Peyer's patch (tissue), 4 donors: ENCODE results near the gene OPRL1. TPM values are rescaled to one million over a fixed set of nuclear protein-coding genes. Genes with fewer than 3 reads are reported as not detected.

Experiments
- DNase-seq, 3 donors: peaks; one replicate each; pipeline ENCODE4 v3.0.0-alpha.2; 2017 to 2019
- H3K27ac ChIP-seq, 4 donors: fragments of 200-600 bp; sonication (generic); one replicate each; pipeline ENCODE4 v1.5.1; 2016 to 2019
- H3K27me3 ChIP-seq, 2 donors: fragments of 200-600 bp; sonication (generic); one replicate each; pipeline ENCODE4 v1.5.1; 2019
- H3K36me3 ChIP-seq, 3 donors: fragments of 200-600 bp; sonication (generic); one replicate each; pipeline ENCODE4 v1.5.1; 2016 to 2019
- H3K4me1 ChIP-seq, 4 donors: fragments of 200-600 bp; sonication (generic); one replicate each; pipeline ENCODE4 v1.5.1; 2016 to 2019
- H3K4me3 ChIP-seq, 4 donors: fragments of 200-600 bp; sonication (generic); 1 replicate in 3 of 4; 2 replicates in 1 of 4; pipeline ENCODE4 v1.5.1; 2016 to 2019; ENCODE audit warnings: mild to moderate bottlenecking in 1 of 4
- H3K9me3 ChIP-seq, 4 donors: fragments of 200-600 bp; sonication (generic); one replicate each; pipeline ENCODE4 v1.5.1; 2016 to 2019; ENCODE audit warnings: mild to moderate bottlenecking in 1 of 4
- CTCF ChIP-seq, 6 experiments: fragments of 450-650 bp in 4 of 6; fragments of 200-600 bp in 2 of 6; sonication (generic) in 1 of 6; IDR thresholded peaks; one replicate each; pipeline ENCODE4 v1.5.1; 2017 to 2019; ENCODE audit warnings: antibody characterized with exemption in 6 of 6, mild to moderate bottlenecking in 3 of 6, moderate library complexity in 1 of 6
- POLR2A ChIP-seq, 2 donors: fragments of 450-650 bp; IDR thresholded peaks; one replicate each; pipeline ENCODE4 v1.5.1; 2017; ENCODE audit warnings: antibody characterized with exemption in 2 of 2, mild to moderate bottlenecking in 2 of 2, moderate library complexity in 2 of 2
- total RNA-seq, 4 donors: library from RNA; depleted of rRNA; stranded (reverse); fragments of >200 nt; gene quantifications; one replicate each; pipeline ENCODE4 v1.1.0, GENCODE V29; 2016

The OPRL1 gene
- total RNA-seq, 4 donors from 2014 or later, result 0.27 TPM; not detected in 3

DNA sequence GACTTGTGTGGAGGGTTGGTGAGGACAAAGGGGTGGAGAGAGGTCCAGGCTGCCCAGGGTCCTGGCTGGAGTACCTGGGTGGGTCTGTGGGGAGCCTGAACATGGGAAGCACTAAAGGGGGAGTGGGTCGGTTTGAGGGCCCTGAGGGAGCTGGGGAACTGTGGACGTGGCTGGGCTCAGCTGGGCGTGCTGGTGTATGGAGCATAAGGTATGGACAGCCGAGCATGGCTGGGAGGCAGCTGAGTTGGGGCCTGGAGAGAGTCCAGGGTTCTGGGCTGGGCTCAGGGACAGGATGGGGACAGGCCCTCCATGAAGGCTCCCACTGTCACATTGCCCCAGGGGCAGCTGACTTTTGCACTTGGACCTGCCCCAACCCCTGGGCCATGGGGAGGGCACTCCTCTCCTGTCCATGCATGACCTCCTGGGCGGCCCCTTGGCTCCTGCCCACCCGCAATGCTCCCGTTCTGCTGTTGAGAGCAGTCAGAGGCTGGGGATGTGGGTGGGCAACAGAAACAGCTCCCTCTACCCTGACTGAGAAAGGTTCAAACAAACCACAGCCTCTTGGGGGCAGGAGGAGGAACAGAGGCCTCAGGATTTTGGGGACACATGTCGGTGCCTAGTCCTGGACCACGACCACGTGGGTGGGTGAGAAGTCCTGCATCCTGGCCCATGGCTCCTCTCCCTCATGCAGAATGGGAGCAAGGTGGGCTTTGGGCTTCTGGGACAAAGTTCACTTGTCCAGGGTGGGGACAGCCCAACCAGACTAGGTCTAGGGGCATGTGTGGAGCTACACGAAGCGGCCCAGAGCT, 39.4 kb upstream of the OPRL1 start:
- H3K4me1 ChIP-seq, result peaks cover 0 to 48% (median 27%) of the 10 kb centered on the region in 4 donors
- no peak overlapping the region for H3K4me3 ChIP-seq
- peaks cover 0 to 44% of the 10 kb centered on the region in 2 donors for H3K27me3 ChIP-seq
- TF ChIP-seq CTCF (IDR thresholded peaks at IDR 0.05) (no peak), POLR2A (IDR thresholded peaks at IDR 0.05) (no peak)
- H3K27ac ChIP-seq, result peak overlapping the region in 1 of 4 donors; percentile 15
- peaks cover 0 to 3% (median 0%) of the 10 kb centered on the region in 3 donors for H3K36me3 ChIP-seq
- no peak for DNase-seq
- H3K9me3 ChIP-seq, result no peaks in the 10 kb centered on the region

DNA sequence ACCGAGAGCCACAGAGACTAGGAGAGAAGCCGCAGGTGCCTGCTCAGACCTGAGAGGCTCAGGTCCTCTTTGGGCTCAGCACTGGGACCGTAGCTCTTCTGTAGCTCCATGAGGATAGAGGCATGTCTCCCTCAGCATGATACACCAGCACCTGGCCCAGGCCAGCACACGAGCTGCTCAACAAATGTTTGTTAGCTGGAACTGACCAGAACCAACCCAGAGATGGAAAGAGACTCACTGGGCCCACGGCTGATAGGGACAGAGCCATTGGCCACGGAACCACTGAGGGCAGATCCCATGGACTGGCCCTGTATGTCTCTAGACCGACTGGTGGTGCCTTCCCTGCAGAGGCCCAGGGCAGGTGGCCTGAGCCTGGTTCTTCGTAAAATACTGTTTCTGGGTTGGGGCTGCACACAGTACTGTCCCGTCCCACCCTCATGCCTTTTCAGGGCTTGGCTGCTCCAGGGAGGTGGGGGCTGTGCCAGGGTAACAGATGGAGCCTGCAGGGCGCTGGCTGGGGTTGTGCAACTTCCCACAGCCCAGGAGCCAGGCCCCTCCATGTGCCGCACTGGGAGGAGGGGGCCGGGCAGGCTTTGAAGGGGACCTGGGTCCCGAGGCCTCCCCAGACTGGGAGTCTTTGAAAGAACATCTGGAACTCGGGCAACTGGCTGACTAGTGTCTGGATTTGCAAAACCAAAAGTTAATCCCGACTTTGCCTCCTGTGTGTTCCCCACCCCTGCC, 38.7 kb upstream of the OPRL1 start:
- Histone ChIP-seq H3K36me3 (no peaks in the 10 kb centered on the region), H3K4me1 (peaks cover 0 to 47% (median 27%) of the 10 kb centered on the region in 4 donors), H3K27me3 (peaks cover 0 to 40% of the 10 kb centered on the region in 2 donors), H3K9me3 (no peaks in the 10 kb centered on the region), H3K4me3 (peak overlapping the region in 2 of 4 donors; percentile 47 to 68), H3K27ac (peak overlapping the region in 3 of 4 donors; percentile 40 to 74 (median 42))
- TF ChIP-seq POLR2A (IDR thresholded peaks at IDR 0.05) (no peak), CTCF (IDR thresholded peaks at IDR 0.05) (no peak)
- no peak for DNase-seq

DNA sequence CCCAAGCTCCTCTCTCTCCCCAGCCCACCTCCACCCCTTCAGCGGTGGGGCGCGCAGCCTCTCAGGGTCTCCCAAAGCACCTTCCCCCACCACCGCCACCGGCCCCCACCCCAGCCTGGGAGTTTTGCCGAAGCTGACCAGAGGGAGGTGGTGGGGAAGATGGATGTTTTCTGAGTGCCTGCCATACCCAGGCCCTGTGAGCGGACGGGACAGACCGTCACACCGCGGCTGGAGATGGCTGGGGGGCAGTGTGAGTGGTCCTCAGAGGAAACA, 38.2 kb upstream of the OPRL1 start:
- peak overlapping the region in 3 of 4 donors; percentile 40 to 74 (median 42) for H3K27ac ChIP-seq
- peak overlapping the region; percentile 37 to 68 (median 43) for H3K4me3 ChIP-seq
- H3K4me1 ChIP-seq, result peaks cover 0 to 42% (median 27%) of the 10 kb centered on the region in 4 donors
- TF ChIP-seq CTCF (IDR thresholded peaks at IDR 0.05), result no peak
- no peak for TF ChIP-seq POLR2A (IDR thresholded peaks at IDR 0.05)
- no peak for DNase-seq
- H3K36me3 ChIP-seq, result no peaks in the 10 kb centered on the region
- H3K9me3 ChIP-seq, result no peaks in the 10 kb centered on the region
- peaks cover 0 to 35% of the 10 kb centered on the region in 2 donors for H3K27me3 ChIP-seq

DNA sequence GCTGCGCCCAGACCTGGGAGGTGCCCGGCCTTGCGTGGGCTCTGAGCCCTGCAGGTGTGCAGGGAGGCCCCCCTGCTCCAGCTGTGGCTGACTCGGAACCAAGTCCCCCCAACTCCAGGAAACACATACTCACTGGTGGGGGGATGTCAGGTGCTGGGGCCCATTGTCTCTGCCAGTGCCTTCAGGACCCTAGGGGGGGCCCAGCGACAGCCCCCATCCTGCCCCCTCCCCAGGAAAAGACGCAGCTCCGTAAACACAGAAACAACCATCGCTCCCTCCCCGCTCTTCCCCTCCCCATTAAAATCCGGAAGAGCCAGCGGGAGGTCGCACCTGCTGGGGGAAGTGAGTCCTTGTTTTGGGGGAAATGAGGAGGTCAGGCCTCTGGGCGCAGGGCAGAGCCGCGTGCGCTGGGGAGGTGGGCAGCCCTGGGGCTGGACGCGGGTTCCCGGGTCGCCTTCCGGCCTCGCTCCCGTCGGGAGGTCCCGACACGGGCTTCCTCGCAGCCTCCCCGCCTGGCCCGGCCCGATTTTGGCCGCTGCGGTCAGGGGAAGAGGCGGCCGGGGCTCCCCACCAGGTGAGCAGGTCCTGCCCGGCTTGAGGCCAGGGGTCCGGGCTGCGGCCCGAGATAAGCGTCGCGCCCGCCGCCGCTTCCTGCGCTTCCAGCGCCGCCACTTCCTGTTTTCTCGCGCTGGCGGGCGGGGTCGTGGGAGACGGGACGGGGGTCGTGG, 37.7 kb upstream of the OPRL1 start:
- Histone ChIP-seq H3K27me3 (peaks cover 0 to 31% of the 10 kb centered on the region in 2 donors), H3K4me1 (peaks cover 0 to 37% (median 27%) of the 10 kb centered on the region in 4 donors)
- no peak for DNase-seq

More for the DNA sequence above, 37.7 kb upstream of the OPRL1 start:
- Histone ChIP-seq H3K4me3 (peak overlapping the region; percentile 37 to 68 (median 43)), H3K27ac (peak overlapping the region; percentile 32 to 74 (median 41)), H3K9me3 (no peaks in the 10 kb centered on the region), H3K36me3 (no peaks in the 10 kb centered on the region)
- TF ChIP-seq CTCF (IDR thresholded peaks at IDR 0.05) (no peak), POLR2A (IDR thresholded peaks at IDR 0.05) (no peak)
